HG02885 (cell line): Measurements from ENCODE around the gene IRS2.
A peak's percentile ranks its signal among the peaks of the same experiment; 100 is the strongest.
"Not testable (repeated sequence)": the region's sequence is repeated elsewhere in the genome, so short reads cannot be mapped to it uniquely, and the experiment has no call there.

ENCODE experiments used
- ATAC-seq: cut with Tn5 transposase; IDR thresholded peaks from one replicate; pipeline ENCODE4 v1.9.1; 2021; ENCODE audit warnings: mild to moderate bottlenecking; ENCODE audit not compliant: unreplicated experiment, poor library complexity

Gene IRS2

DNA sequence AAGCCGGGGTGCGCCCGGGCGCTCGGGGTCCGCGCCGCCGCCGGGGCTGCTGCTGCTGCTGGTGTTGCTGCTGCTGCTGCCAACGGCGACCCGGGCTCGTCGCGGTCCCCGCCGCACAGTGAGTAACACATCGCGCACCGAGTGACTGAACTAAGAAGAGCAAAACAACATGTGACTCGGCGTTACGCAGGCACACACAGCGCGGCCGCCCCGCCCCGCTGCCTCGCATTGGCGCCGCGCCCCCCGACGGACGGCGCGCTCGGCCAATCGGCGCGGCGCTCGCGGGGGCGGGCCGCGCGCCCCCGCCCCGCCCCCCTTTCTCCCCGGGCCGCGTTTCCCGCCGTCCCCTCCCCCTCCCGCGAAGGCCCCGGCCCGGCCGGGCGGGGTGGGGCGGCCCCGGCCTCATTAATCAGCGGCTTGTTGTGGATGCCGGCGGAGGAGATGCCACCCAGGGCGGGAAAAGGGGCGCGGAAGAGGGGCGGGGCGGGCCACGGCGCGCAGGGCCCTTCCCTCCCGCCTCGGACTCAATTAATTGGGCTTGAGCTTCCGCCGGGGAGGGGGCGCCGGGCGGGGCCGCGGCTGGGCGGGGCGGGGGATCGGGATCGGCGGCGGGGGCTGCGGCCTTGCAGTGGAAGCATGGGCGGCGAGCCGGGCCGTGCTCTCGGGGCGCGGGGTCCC is at the start of gene IRS2:
TSS of gene IRS2 (minus strand) at position 127 of the 678 bp plus-strand sequence. CDS start 530 bp downstream, outside the sequence.
- peak; percentile 83 for ATAC-seq

DNA sequence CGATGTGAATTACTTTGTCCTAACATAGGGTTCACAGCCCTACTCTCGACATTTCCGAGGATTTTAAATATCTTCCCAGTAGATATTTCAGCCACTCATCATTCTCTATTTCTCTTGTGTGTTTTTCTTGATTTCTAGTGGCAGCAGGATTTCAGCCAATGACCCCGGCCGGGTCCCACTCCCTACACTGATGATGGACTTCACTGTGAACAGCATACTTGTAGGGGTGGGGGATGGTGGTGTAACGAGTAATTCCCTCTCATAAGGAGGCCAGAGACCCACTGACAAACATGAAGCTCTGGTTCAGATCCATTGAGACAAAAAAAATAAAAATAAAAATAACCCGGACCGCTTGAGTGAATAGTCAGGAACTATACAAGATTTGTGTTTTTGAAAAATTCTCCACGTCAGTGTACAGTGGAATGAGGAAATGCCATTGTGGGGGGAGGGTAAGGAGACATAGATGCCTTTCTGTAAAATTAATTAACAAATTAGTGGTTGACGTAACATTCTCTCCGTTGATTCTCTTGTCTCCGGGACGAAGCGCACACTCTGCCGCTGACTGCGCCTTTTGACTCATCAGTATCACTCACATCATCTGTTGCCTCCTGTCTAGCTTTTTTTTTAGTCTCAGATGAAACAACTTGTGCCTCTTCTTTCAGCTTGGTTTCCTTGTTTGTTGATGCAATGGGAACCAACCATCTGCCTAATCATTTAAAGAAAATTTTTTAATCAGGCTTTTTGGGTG is 48.8 kb upstream of the IRS2 start:
- no peak for ATAC-seq

DNA sequence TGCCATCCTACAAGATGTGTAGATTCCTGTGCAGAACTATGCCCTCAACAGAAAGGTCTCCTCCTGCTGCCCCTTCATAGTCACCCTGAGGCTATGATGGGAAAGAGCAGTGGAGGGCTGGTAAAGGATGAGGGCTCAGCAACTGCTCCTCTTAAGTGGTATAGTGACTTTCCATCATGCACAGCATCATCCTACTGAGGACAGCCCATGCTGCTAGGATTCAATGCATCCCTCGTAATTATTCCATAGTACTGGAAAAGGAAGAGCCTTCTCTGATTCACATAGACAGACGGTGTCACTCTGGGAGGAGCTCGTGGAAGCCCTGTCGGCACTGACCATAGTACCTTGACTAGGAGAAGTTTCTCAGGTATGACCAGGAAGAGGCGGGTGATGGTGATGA is 47.6 kb upstream of the IRS2 start:
- ATAC-seq, result no peak

DNA sequence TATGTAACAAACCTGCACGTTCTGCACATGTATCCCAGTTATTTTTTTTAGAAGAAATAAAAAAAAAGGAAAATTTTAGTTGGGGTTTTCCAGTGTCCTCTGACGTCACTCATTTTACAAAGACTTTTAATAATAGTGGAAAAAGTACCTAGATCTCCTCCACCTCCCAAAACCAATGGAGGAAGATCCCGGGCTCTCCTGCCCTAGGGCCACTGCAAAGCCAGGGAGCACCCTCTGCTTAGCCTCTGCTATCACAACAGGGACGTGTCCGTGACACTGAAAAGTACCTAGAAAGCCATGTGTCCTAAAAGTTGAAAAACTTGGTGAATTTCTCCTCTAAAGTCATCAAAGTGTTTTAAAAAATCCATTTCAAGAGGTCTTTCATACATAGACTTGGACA is 46.7 kb upstream of the IRS2 start:
- ATAC-seq, result no peak

DNA sequence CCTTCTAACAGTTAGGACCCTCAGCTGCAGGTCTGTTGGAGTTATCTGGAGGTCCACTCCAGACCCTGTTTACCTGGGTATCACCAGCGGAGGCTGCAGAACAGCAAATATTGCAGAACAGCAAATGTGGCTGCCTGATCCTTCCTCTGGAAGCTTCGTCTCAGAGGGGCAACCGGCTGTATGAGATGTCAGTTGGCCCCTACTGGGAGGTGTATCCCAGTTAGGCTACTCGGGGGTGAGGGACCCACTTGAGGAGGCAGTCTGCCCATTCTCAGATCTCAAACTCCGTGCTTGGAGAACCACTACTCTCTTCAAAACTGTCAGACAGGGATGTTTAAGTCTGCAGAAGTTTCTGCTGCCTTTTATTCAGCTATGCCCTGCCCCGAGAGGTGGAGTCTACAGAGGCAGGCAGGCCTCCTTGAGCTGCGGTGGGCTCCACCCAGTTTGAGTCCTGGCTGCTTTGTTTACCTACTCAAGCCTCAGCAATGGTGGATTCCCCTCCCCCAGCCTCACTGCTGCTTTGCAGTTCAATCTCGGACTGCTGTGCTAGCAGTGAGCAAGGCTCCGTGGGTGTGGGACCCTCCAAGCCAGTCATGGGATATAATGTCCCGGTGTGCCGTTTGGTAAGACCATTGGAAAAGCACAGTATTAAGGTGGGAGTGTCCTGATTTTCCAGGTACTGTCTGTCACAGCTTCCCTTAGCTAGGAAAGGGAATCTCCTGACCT is 42.4 kb upstream of the IRS2 start:
- not testable (repeated sequence) for ATAC-seq

- ATAC-seq, result not testable (repeated sequence)
Measured at GRCh38 chr13:109823201-109823600, 36.8 kb upstream of the IRS2 start.

DNA sequence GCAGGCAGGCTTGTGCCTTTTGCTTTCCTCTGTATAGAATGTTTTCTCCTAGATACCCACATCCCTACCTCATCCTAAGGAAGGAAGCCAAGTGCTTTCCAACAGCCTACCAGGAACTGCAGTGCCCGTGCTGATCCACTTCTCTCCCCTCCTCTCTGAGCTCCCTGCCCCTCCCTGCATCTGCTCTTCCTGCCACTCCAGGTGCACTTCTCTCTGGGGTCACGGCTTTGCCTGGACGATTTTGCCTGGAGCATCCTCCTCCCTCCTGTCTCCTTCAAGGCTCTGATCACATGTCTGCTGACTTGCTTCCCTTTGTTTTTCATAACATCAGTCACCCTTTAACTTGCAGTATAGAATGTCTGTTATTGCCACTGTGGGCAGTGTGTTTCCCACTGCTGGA is 34.7 kb upstream of the IRS2 start:
- no peak for ATAC-seq

DNA sequence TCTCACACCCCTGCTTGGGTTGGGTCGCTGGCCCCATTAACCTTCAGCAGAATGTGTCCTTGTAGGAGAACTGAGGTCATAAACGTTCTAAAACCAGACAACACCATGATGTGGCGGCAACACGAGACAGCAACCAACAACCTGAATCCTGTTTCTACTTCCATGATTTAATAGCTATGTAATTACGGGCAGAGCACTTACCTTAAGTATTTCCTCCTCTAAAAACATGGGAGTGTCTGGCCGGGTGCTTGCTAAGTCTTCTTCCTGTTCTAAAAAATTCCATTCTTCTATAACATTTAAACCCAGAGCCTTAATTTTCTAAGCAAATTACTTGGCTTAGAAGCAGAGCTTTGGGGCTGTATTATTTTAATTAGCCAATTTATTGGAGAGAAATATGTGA is 33.5 kb upstream of the IRS2 start:
- ATAC-seq, result no peak

DNA sequence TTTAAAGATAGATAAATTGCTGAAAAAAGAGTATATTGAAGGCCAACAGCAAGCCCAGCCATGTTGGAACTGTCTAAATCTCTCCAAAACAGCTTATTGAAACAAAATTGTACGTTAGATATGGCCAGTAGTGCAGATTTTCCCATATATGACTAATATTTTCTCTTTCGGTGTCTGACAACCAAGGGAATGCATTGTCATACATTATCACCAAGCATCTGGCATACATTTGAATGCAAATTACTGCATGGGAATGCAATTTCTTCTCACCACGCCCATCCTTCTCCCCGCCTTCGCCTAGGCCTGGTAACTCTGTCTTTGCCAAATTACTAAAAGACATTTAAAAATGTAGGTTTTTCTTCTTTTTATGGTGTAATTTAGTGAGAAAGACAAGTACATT is 32.5 kb upstream of the IRS2 start:
- ATAC-seq, result no peak

- no peak for ATAC-seq
Measured at GRCh38 chr13:109817591-109818535, 31.5 kb upstream of the IRS2 start.

DNA sequence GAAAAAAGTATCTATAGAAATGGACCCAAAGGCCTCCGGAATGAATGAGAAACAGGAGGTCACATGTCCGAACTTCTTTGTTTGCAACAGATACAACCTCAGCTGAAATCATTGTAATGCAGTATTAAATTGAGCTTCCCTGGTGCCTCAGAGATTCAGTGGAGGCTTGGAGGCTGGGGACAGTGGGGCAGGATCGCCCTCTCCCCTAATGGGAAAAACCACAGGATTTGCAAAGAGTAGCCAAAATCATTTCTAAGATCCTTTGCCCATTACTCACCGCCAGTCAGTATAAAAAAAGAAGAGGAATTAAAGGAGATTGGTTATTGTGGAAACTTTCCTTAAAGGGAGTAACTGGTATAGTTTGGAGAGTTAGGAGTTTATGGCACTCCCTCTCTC is 30.4 kb upstream of the IRS2 start:
- no peak for ATAC-seq

- no peak for ATAC-seq
Measured at GRCh38 chr13:109816112-109816807, 29.9 kb upstream of the IRS2 start.

- no peak for ATAC-seq
Measured at GRCh38 chr13:109815651-109816050, 29.3 kb upstream of the IRS2 start.

GRCh38 chr13:109813663-109814062 is 27.3 kb upstream of the IRS2 start:
- ATAC-seq, result no peak

DNA sequence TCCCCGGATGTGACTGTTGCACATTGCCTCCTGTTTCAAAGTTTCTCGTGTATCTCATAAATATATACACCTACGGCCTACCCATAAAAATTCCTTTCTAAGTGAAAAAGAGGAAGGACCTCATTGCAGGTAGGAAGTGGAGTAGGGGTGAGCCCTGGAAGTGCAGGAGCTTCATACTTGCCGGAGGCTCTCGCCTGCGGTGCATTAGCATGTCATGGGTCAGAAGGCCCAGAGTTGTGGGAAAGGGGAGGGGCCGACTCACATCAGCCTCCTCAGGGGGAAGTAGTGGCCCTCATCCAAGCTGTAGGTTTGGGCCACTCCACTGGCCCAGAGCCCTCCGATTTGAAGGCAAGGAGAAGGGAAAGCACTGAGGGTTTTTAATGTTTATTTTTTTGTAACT is 26.0 kb upstream of the IRS2 start:
- no peak for ATAC-seq

DNA sequence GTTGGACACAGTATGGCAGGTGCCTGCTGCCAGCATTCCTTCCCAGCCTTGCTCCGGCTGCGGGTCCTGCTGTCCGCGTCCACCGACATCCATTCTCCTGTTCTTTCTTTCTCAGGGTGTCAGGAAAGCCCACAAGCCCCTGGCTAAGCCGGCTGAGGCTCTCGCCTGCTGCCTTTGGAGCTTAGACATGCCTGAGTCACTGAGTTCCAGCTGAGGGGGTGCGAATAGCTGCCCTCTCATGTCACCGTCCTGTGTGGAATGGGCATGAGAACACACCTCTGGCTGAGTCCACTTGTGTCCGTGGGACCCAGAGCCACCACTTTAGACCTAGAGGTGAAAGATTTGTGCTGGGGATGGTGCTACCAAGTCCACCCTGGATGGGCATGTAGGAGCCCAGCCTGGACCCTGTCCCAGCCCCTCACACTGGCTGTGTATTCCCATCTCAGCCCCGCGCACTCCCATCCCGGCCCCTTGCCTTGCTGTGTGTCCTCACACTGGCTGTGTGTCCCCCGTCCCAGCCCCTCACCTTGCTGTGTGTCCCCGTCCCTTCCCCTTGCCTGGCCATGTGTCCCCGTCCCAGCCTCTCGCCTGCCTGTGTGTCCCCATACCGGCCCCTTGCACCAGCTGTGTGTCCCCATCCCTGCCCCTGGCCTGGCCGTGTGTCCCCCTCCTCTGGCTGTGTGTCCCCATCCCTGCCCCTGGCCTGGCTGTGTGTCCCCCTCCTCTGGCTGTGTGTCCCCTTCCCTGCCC is 24.6 kb upstream of the IRS2 start:
- ATAC-seq, result no peak

DNA sequence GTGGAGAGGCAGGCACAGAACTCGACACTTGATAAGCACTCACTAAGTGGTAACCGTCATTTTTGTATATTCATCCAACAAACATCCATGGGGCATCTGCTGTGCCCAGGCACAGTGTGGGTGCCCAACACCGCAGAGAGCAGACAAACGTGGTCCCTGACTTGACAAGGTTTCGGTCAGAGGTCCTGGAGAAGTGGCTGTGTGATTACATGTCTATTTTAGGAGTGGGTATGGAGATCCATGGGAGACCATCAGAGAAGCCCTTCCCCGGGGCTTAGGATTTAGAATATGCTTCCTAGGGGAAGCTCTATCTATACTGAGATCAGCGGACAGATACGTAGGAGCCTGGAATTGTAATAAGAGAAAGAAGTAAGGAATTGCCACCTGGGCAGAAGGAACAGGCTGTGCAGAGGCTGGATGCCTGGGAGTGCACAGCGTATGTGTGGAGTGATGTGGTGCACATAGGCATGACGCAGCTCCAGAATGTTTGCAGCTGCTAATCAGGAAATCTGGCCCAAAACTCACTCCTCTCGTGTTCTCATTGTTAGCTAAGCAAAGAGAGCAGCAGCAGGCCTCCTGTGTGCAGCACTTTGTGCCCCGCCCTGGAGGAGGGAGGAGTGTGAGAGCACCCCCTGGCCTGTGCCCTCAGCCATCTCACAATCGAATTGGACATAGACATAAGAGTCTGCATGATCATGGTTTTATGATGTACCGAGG is 23.0 kb upstream of the IRS2 start:
- ATAC-seq, result no peak

- ATAC-seq, result no peak
Measured at GRCh38 chr13:109807345-109807744, 21.0 kb upstream of the IRS2 start.
